Activated naive CD8-positive, alpha-beta T cell treated with anti-CD3 and anti-CD28 coated beads, Interleukin-2, amount 10 ng/mL, durations not matched to agents 7 days and 5 days (primary cell): Measurements from ENCODE around the gene THAP3. TPM values are rescaled to one million over a fixed set of nuclear protein-coding genes. Genes with fewer than 3 reads are reported as not detected.
"Not testable (repeated sequence)": the region's sequence is repeated elsewhere in the genome, so short reads cannot be mapped to it uniquely, and the experiment has no call there.

Source experiments
- ATAC-seq: fragments of 150-1000 bp; cut with Tn5 transposase; one replicate; pipeline ENCODE4 v1.10.0; 2021; ENCODE audit warnings: low read depth, moderate library complexity
- POLR2A ChIA-PET: fragments of 350-600 bp; sonication (Branson Sonifier 250); formaldehyde crosslinking; loops from one replicate; lab custom pipeline; 2021; ENCODE audit warnings: antibody characterized with exemption; lab: Charles Lee
- DNase-seq: peaks from one replicate; pipeline ENCODE4 v3.0.0; 2021
- H3K27ac Mint-ChIP-seq: one replicate; pipeline ENCODE4 v1.8.0; 2022; ENCODE audit warnings: mild to moderate bottlenecking, mixed read lengths
- H3K27me3 Mint-ChIP-seq: one replicate; pipeline ENCODE4 v1.8.0; 2022; ENCODE audit warnings: mild to moderate bottlenecking, moderate library complexity, mixed read lengths
- H3K36me3 Mint-ChIP-seq: one replicate; pipeline ENCODE4 v1.8.0; 2021; ENCODE audit warnings: mild to moderate bottlenecking, mixed read lengths
- H3K4me1 Mint-ChIP-seq: one replicate; pipeline ENCODE4 v1.8.0; 2021; ENCODE audit warnings: mixed read lengths
- H3K4me3 Mint-ChIP-seq: one replicate; pipeline ENCODE4 v1.8.0; 2022; ENCODE audit warnings: mild to moderate bottlenecking, moderate library complexity, mixed read lengths
- H3K9me3 Mint-ChIP-seq: one replicate; pipeline ENCODE4 v1.8.0; 2021; ENCODE audit warnings: mixed read lengths
- total RNA-seq, 2 experiments: library from RNA; stranded (reverse); gene quantifications; one replicate each; pipeline ENCODE4 v1.2.3, GENCODE V29; 2021

Gene THAP3
- total RNA-seq, 2 experiments from 2014 or later = 21.5 to 25.4 TPM

GRCh38 chr1:6594977-6595740, 29.5 kb upstream of the THAP3 start:
- H3K4me1 Mint-ChIP-seq = peaks cover 36% of the 10 kb centered on the region
- DNase-seq (no peak), ATAC-seq (no peak)
- H3K36me3 Mint-ChIP-seq = peaks cover 2% of the 10 kb centered on the region
- H3K27me3 Mint-ChIP-seq = no peaks in the 10 kb centered on the region
- POLR2A ChIA-PET = interaction anchor here (0.6 to 1.0 kb wide), 2 partner anchors 23 to 38 kb away, joined by 3 read pairs; no protein-coding TSS in a partner anchor
- no peak overlapping the region for H3K4me3 Mint-ChIP-seq
- H3K9me3 Mint-ChIP-seq = no peaks in the 10 kb centered on the region
- H3K27ac Mint-ChIP-seq = no peak overlapping the region

- Mint-ChIP-seq H3K9me3 (no peaks in the 10 kb centered on the region), H3K27me3 (no peaks in the 10 kb centered on the region), H3K36me3 (peaks cover 2% of the 10 kb centered on the region), H3K27ac (peak overlapping the region; percentile 25), H3K4me3 (no peak overlapping the region), H3K4me1 (peaks cover 31% of the 10 kb centered on the region)
- no peak for DNase-seq
- POLR2A ChIA-PET = no interaction called here
- no peak for ATAC-seq
These were observed 28.3 kb upstream of the THAP3 start for GRCh38 chr1:6596351-6596750.

GRCh38 chr1:6596886-6597776, 27.5 kb upstream of the THAP3 start:
- Mint-ChIP-seq H3K4me1 (peaks cover 24% of the 10 kb centered on the region), H3K27ac (no peak overlapping the region), H3K27me3 (no peaks in the 10 kb centered on the region), H3K9me3 (no peaks in the 10 kb centered on the region), H3K4me3 (no peak overlapping the region), H3K36me3 (peaks cover 2% of the 10 kb centered on the region)
- POLR2A ChIA-PET = interaction anchor here (0.8 to 3.9 kb wide), 3 partner anchors 15 to 19 kb away, joined by 3 to 41 read pairs (median 3); partner anchors contain the start of gene ZBTB48
- no peak for DNase-seq
- no peak for ATAC-seq

DNA sequence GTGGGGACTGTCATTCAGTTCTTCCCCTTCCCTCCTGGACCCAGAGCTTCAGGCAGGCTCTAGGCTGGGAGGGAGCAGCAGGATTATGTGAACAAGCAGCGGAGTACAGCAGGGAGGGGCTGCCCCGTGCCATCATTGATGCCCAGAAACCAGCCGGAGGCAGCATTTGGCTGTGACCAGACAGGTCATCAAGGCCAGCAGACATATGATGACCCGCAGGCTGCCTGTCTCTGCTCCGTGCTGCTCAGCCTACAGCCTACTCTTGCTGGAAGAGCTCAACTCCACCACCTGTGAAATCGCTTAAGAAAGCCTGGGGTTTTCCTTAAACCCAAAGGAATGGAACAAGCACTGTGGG, 26.9 kb upstream of the THAP3 start:
- Mint-ChIP-seq H3K36me3 (peaks cover 2% of the 10 kb centered on the region), H3K4me3 (no peak overlapping the region)
- POLR2A ChIA-PET = interaction anchor here (0.8 to 3.9 kb wide), 3 partner anchors 14 to 18 kb away, joined by 3 to 41 read pairs (median 3); partner anchors contain the start of gene ZBTB48

DNA sequence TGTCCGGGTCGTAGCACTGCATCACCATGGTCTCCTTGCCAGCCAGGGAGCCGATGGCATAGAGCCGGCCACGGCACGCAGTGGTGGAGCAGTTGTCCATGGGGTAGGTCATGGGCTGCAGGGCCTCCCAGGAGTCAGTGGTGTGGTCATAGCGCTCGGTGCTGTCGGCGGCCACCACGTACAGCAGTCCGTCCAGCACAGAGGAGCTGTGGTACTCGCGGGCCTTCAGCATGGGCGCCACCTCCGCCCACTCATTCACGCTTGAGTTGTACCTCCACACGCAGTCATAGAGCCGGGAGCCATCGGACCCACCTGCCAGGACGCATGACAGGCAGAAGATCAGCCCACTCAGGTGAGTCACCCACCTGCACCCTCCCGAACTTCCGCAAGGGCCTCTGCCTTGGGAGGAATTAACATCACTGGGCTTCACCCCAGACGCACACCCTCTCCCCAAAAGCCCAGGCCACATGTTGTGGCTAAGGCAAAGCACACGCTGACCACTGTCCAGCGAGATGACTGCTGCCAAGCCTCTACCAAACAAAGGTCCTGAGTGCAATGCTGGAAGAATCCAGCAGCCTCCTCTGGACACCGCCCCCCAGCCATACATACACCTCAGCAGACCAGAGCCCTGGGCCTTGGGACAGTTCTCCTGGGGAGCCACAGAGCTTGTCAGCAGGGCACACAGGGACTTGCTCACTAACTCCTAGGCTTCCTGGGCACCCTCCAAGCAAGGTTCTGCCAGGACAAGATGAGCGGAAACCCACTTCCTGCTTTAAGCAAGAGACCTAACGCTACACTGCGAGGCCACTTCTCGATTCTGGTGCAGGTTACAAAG, 25.3 kb upstream of the THAP3 start:
- peak; percentile 11 for ATAC-seq
- peak overlapping the region; percentile 96 for H3K4me3 Mint-ChIP-seq
- POLR2A ChIA-PET = interaction anchor here (0.5 to 3.9 kb wide), 4 partner anchors 18 to 45 kb away, joined by 3 to 41 read pairs (median 4); partner anchors contain the start of genes NOL9, THAP3 and ZBTB48
- peaks cover 29% of the 10 kb centered on the region for H3K4me1 Mint-ChIP-seq
- peaks cover 2% of the 10 kb centered on the region for H3K36me3 Mint-ChIP-seq
- peak; percentile 48 for DNase-seq
- H3K9me3 Mint-ChIP-seq = no peaks in the 10 kb centered on the region
- H3K27ac Mint-ChIP-seq = peak overlapping the region; percentile 90
- no peaks in the 10 kb centered on the region for H3K27me3 Mint-ChIP-seq

More for the DNA sequence above, 26.9 kb upstream of the THAP3 start:
- no peaks in the 10 kb centered on the region for H3K9me3 Mint-ChIP-seq
- no peak overlapping the region for H3K27ac Mint-ChIP-seq
- peaks cover 20% of the 10 kb centered on the region for H3K4me1 Mint-ChIP-seq
- ATAC-seq (no peak), DNase-seq (no peak)
- H3K27me3 Mint-ChIP-seq = no peaks in the 10 kb centered on the region

DNA sequence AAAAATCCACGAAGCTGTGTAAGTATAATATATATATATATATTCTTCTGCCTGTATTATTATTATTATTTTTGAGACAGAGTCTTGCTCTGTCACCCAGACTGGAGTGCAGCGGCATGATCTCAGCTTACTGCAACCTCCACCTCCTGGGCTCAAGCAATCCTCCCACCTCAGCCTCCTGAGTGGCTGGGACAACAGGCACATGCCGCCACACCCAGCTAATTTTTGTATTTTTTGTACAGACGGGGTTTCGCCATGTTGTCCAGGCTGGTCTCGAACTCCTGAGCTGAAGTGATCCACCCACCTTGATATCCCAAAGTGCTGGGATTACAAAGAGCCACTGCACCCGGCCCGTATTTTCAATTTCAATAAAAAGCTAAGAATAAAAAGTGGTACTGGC, 24.7 kb upstream of the THAP3 start:
- DNase-seq, H3K36me3 Mint-ChIP-seq, H3K27me3 Mint-ChIP-seq, H3K9me3 Mint-ChIP-seq, ATAC-seq: not testable (repeated sequence)
- POLR2A ChIA-PET = interaction anchor here (0.5 to 3.9 kb wide), 6 partner anchors 18 to 574 kb away, joined by 3 to 41 read pairs (median 3); partner anchors contain the start of genes NOL9, THAP3 and ZBTB48
- H3K4me1 Mint-ChIP-seq = peaks cover 30% of the 10 kb centered on the region
- peak overlapping the region; percentile 96 for H3K4me3 Mint-ChIP-seq
- peak overlapping the region; percentile 90 for H3K27ac Mint-ChIP-seq

GRCh38 chr1:6600410-6601048, 24.1 kb upstream of the THAP3 start:
- no peaks in the 10 kb centered on the region for H3K27me3 Mint-ChIP-seq
- H3K9me3 Mint-ChIP-seq = no peaks in the 10 kb centered on the region
- H3K27ac Mint-ChIP-seq = peak overlapping the region; percentile 90
- peaks cover 2% of the 10 kb centered on the region for H3K36me3 Mint-ChIP-seq
- ATAC-seq (peak; percentile 4), DNase-seq (no peak)
- POLR2A ChIA-PET = interaction anchor here (0.5 to 3.9 kb wide), 7 partner anchors 19 to 574 kb away, joined by 3 to 41 read pairs (median 3); partner anchors contain the start of genes NOL9, THAP3 and ZBTB48
- peak overlapping the region; percentile 96 for H3K4me3 Mint-ChIP-seq
- peaks cover 30% of the 10 kb centered on the region for H3K4me1 Mint-ChIP-seq

DNA sequence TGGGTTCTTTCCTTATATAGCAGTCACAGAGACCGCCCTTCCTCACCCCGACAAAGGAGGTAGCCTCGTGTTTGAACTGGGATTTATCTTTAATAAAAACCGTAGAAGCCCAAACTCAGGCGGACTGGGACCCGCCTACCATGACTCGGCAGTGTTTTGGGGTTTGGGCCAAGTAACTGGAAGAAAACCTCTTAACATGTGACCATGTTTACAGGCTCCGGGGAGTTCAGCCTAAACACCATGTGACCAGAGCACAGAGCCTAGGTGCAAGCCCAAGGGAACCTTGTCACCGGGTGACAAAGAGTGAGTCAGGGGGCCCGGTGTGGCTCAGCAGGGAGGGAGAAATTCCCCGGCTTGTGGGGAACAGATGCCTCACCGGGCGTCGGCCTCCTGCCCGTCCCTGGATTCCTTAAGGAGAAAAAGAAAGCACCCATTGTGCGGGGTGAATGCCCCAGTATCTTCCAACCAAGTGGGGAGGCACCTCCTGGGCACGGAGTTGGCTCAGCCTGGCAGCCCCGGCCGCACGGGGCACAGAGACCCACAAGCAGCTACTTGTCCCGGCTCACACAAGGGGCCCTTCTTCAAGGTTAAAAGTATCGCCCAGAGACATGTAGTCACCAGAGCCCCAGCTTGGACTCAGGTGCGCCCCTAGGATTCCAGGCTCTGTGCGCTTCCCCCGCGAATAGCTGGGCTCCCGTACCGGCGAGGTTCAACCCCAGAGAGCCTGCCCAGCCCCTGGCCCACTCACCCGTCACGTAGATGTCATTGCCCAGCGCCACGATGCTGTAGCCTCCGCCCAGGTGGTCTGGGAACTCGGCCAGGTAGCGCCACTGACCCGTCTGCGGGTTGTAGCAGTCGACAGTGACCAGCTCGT, 23.4 kb upstream of the THAP3 start:
- H3K9me3 Mint-ChIP-seq = no peaks in the 10 kb centered on the region
- H3K4me3 Mint-ChIP-seq = peak overlapping the region; percentile 96
- DNase-seq (peak; percentile 65), ATAC-seq (peak; percentile 30)
- peaks cover 30% of the 10 kb centered on the region for H3K4me1 Mint-ChIP-seq
- no peaks in the 10 kb centered on the region for H3K27me3 Mint-ChIP-seq
- POLR2A ChIA-PET = interaction anchor here (0.6 to 4.6 kb wide), 9 partner anchors 11 to 183 kb away, joined by 3 to 41 read pairs (median 6); partner anchors contain the start of genes CAMTA1, PHF13, PLEKHG5 and THAP3
- H3K36me3 Mint-ChIP-seq = peaks cover 2% of the 10 kb centered on the region
- peak overlapping the region; percentile 90 for H3K27ac Mint-ChIP-seq

DNA sequence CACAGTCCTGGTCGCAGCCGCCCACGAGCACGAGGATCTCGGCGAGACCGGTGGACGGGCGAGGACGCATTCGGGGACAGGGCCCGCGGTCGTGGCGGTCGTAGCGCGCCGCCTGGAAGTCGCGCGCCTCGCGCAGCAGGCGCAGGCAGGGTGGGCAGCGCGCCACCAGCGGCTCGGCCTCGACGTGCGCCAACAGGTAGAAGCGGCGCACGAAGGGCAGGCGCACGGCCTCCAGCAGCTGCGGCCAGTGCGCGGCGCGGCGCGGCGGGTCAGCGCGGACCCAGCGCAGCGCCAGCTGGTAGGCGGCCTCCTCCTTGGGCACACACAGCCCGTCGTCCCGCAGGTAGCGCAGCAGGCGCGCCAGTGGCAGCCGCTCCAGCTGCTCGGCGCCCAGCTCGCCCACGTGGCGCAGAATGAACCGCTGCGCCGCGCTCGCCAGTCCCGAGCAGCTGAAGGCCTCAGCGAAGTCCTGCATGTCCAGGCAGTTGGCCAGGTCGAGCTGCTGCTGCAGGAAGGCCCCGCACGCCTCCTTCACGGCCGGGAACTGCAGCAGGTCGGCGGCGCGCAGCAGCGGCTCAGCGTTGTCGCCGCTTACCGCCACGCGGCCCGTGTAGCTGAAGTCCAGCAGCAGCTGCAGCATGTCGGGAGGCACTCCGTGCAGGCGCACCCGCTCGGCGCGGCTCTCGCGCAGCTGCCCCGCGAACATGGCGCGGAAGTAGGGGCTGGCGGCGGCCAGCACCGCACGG, 22.6 kb upstream of the THAP3 start:
- H3K27ac Mint-ChIP-seq = peak overlapping the region; percentile 90
- POLR2A ChIA-PET = interaction anchor here (0.8 to 4.6 kb wide), 8 partner anchors 11 to 244 kb away, joined by 3 to 38 read pairs (median 4); partner anchors contain the start of genes CAMTA1, PHF13, PLEKHG5 and THAP3

GRCh38 chr1:6602669-6603237, 21.9 kb upstream of the THAP3 start, which contains the start of gene KLHL21:
Gene KLHL21, minus strand, starts transcription at chr1:6602869. Its CDS starts 52 bp downstream, at chr1:6602817.
- Mint-ChIP-seq H3K27me3 (peaks cover 2% of the 10 kb centered on the region), H3K9me3 (no peaks in the 10 kb centered on the region), H3K4me1 (peaks cover 28% of the 10 kb centered on the region), H3K4me3 (peak within 1 kb of the TSS; percentile 96), H3K27ac (peak within 1 kb of the TSS; percentile 94), H3K36me3 (no peaks in the 10 kb centered on the region)
- ATAC-seq (peak; percentile 65), DNase-seq (peak; percentile 90)
- POLR2A ChIA-PET = interaction anchor here (0.8 to 4.6 kb wide), 11 partner anchors 10 to 244 kb away, joined by 3 to 38 read pairs (median 4); partner anchors contain the start of genes NOL9, PHF13, TAS1R1 and THAP3

More for the DNA sequence above, 22.6 kb upstream of the THAP3 start:
- Mint-ChIP-seq H3K4me1 (peaks cover 29% of the 10 kb centered on the region), H3K36me3 (no peaks in the 10 kb centered on the region), H3K27me3 (no peaks in the 10 kb centered on the region), H3K9me3 (no peaks in the 10 kb centered on the region), H3K4me3 (peak overlapping the region; percentile 96)
- peak; percentile 49 for ATAC-seq
- DNase-seq = peak; percentile 70
